K562 (cell line): ENCODE measurements around the gene TRNP1. TPM values are rescaled to one million over a fixed set of nuclear protein-coding genes. Genes with fewer than 3 reads are reported as not detected.

Source experiments
- ATAC-seq: fragments of 200-7000 bp; cut with Tn5 transposase; 3 replicates; pipeline ENCODE4 v1.9.1; 2020; ENCODE audit warnings: moderate library complexity
- BruUV-seq: library from RNA; stranded (reverse); fragments of 400-500 nt; replicated peaks from 2 replicates; lab custom pipeline; 2021; lab: Mats Ljungman, UMichigan
- CTCF ChIA-PET: fragments of 300-600 bp; formaldehyde crosslinking; extraction: SDS; loops from one replicate; lab custom pipeline; 2021; ENCODE audit warnings: low intra/inter-chr PET ratio; lab: Yijun Ruan, JAX
- POLR2A ChIA-PET: fragments of 300-600, 350-650 bp; sonication (Branson Sonifier 250); formaldehyde crosslinking; extraction: SDS; loops from one replicate; lab custom pipeline; 2021; ENCODE audit warnings: antibody characterized with exemption, inconsistent platforms; lab: Yijun Ruan, JAX
- DNase-seq, 4 experiments: peaks; one replicate each; pipeline versions ENCODE4 v3.0.0 to v3.0.0-alpha.2; 2011 to 2018; ENCODE audit warnings: low spot score in 3 of 4, mixed read lengths in 3 of 4; ENCODE audit errors: extremely low read depth in 1 of 4
- FAIRE-seq: peaks from 2 replicates; lab custom pipeline; 2011; peaks lifted over from hg19 to GRCh38; lab: Jason Lieb, UNC
- H2AFZ ChIP-seq: 2 replicates; pipeline ENCODE4 v1.6.0; 2011; ENCODE audit warnings: low read depth, low read length, control low read depth, inconsistent platforms
- H3K27ac ChIP-seq: fragments of 200-600 bp; 3 replicates; pipeline ENCODE4 v1.8.0; 2011; ENCODE audit warnings: low read depth, mild to moderate bottlenecking, control low read depth, inconsistent platforms, low read length, moderate library complexity, mixed read lengths; ENCODE audit errors: extremely low read depth
- H3K27me3 ChIP-seq, 2 experiments: fragments of 300-600 bp in 1 of 2; 2 replicates in 1 of 2; 3 replicates in 1 of 2; pipeline versions ENCODE4 v1.6.0 to v1.8.0; 2011; ENCODE audit warnings: inconsistent platforms in 2 of 2, low read length in 2 of 2, mild to moderate bottlenecking in 1 of 2, mixed read lengths in 1 of 2, moderate library complexity in 1 of 2; ENCODE audit not compliant: control insufficient read depth in 2 of 2, insufficient read depth in 2 of 2
- H3K36me3 ChIP-seq: fragments of 300-600 bp; 3 replicates; pipeline ENCODE4 v1.8.0; 2011; ENCODE audit warnings: mild to moderate bottlenecking, low read length, inconsistent platforms; ENCODE audit not compliant: control insufficient read depth, insufficient read depth
- H3K4me1 ChIP-seq, 2 experiments: fragments of 200-600 bp in 1 of 2; replicated peaks in 1 of 2; 2 replicates in 1 of 2; 3 replicates in 1 of 2; pipeline versions ENCODE4 v1.5.1 to v1.8.0; 2011; ENCODE audit warnings: inconsistent platforms in 2 of 2, low read length in 2 of 2, mild to moderate bottlenecking in 1 of 2, mixed read lengths in 1 of 2, moderate library complexity in 1 of 2; ENCODE audit not compliant: control insufficient read depth in 2 of 2, insufficient read depth in 2 of 2
- H3K4me2 ChIP-seq: 2 replicates; pipeline ENCODE4 v1.6.1; 2011; ENCODE audit warnings: low read length, control low read depth, inconsistent platforms, mixed read lengths; ENCODE audit not compliant: insufficient read depth
- H3K4me3 ChIP-seq: fragments of 200-600 bp; sonication (generic), shearing (Covaris generic); 2 replicates; pipeline ENCODE4 v1.5.1; 2016; ENCODE audit warnings: control low read depth, inconsistent platforms
- H3K79me2 ChIP-seq: fragments of 200-600 bp; 3 replicates; pipeline ENCODE4 v1.8.0; 2011; ENCODE audit warnings: low read length, inconsistent platforms; ENCODE audit not compliant: control insufficient read depth, insufficient read depth
- H3K9ac ChIP-seq, 2 experiments: 2 replicates each; pipeline versions ENCODE4 v1.6.0 to v1.6.1; 2011; ENCODE audit warnings: low read depth in 2 of 2, low read length in 2 of 2, control low read depth in 1 of 2, inconsistent platforms in 1 of 2, mild to moderate bottlenecking in 1 of 2, mixed read lengths in 1 of 2; ENCODE audit not compliant: insufficient read depth in 1 of 2
- H3K9me1 ChIP-seq: one replicate; pipeline ENCODE4 v1.6.0; 2011; ENCODE audit warnings: inconsistent platforms, mild to moderate bottlenecking, low read length, moderate library complexity; ENCODE audit not compliant: control insufficient read depth, insufficient read depth
- H3K9me3 ChIP-seq: replicated peaks from 2 replicates; pipeline ENCODE4 v1.5.1; 2011; ENCODE audit warnings: low read depth, low read length, inconsistent platforms; ENCODE audit not compliant: control insufficient read depth, insufficient read depth
- H4K20me1 ChIP-seq: replicated peaks from 2 replicates; pipeline ENCODE4 v1.6.1; 2011; ENCODE audit warnings: low read length, inconsistent platforms, mixed read lengths; ENCODE audit not compliant: control insufficient read depth, insufficient read depth
- ATF1 ChIP-seq, 2 experiments: fragments of 450-650 bp in 1 of 2; IDR thresholded peaks; 2 replicates each; pipeline ENCODE4 v1.6.1; 2016; ENCODE audit warnings: missing compliant biosample characterization in 1 of 2, missing genetic modification characterization in 1 of 2
- CHD4 ChIP-seq: fragments of 200-600 bp; sonication (generic); IDR thresholded peaks from 3 replicates; pipeline ENCODE4 v1.6.1; 2012; ENCODE audit warnings: low read depth, mild to moderate bottlenecking, mixed read lengths, low read length, inconsistent platforms; ENCODE audit not compliant: insufficient read depth, insufficient replicate concordance, poor library complexity, severe bottlenecking
- CREB1 ChIP-seq, 2 experiments: sonication (generic) in 1 of 2; formaldehyde crosslinking in 1 of 2; IDR thresholded peaks; 2 replicates each; pipeline versions ENCODE4 v1.6.1 to v1.8.0; 2012 to 2022; ENCODE audit warnings: inconsistent platforms in 1 of 2, mild to moderate bottlenecking in 1 of 2, missing genetic modification reagents in 1 of 2, moderate library complexity in 1 of 2
- CSDE1 ChIP-seq, 2 experiments: fragments of 450-650 bp; IDR thresholded peaks; 2 replicates each; pipeline ENCODE4 v1.6.1; 2016; ENCODE audit warnings: mild to moderate bottlenecking in 1 of 2
- CTBP1 ChIP-seq: fragments of 450-650 bp; IDR thresholded peaks from 2 replicates; pipeline ENCODE4 v1.6.1; 2016; ENCODE audit warnings: borderline replicate concordance
- EGR1 ChIP-seq: fragments of 450-650 bp; conservative IDR thresholded peaks from 2 replicates; pipeline ENCODE4 v1.6.1; 2017; ENCODE audit warnings: mild to moderate bottlenecking
- ELF4 ChIP-seq: fragments of 450-650 bp; formaldehyde crosslinking; IDR thresholded peaks from 2 replicates; pipeline ENCODE4 v1.4.0; 2022; ENCODE audit warnings: missing genetic modification characterization
- ESRRA ChIP-seq: fragments of 450-650 bp; IDR thresholded peaks from 2 replicates; pipeline ENCODE4 v1.6.1; 2014; ENCODE audit warnings: low read depth, mild to moderate bottlenecking, moderate library complexity, borderline replicate concordance
- FOXP1 ChIP-seq: sonication (generic); formaldehyde crosslinking; IDR thresholded peaks from 2 replicates; pipeline ENCODE4 v1.8.0; 2022; ENCODE audit warnings: mild to moderate bottlenecking, missing genetic modification reagents
- HLTF ChIP-seq: fragments of 450-650 bp; IDR thresholded peaks from 2 replicates; pipeline ENCODE4 v1.6.1; 2016
- MTA3 ChIP-seq: fragments of 450-650 bp; formaldehyde crosslinking; IDR thresholded peaks from 2 replicates; pipeline ENCODE4 v1.6.1; 2017; ENCODE audit warnings: mild to moderate bottlenecking, borderline replicate concordance
- SMAD1 ChIP-seq: fragments of 150-350 bp; IDR thresholded peaks from 2 replicates; pipeline ENCODE4 v1.6.1; 2014; ENCODE audit warnings: low read length, low read depth; ENCODE audit not compliant: partially characterized antibody
- SMARCA5 ChIP-seq: fragments of 450-650 bp; IDR thresholded peaks from 2 replicates; pipeline ENCODE4 v1.6.1; 2016
- SNRNP70 ChIP-seq: fragments of 200-400 bp; formaldehyde crosslinking; optimal IDR thresholded peaks from 2 replicates; pipeline ENCODE3; 2017; ENCODE audit warnings: low read depth, low read length
- TEAD1 ChIP-seq, 2 experiments: fragments of 450-650 bp in 1 of 2; sonication (generic) in 1 of 2; formaldehyde crosslinking; IDR thresholded peaks; 2 replicates each; pipeline versions ENCODE4 v1.4.0 to v1.8.0; 2020 to 2022; ENCODE audit warnings: mild to moderate bottlenecking in 2 of 2, missing genetic modification reagents in 1 of 2
- TFAP4 ChIP-seq: sonication (generic); formaldehyde crosslinking; IDR thresholded peaks from 2 replicates; pipeline ENCODE4 v1.8.0; 2022; ENCODE audit warnings: missing genetic modification reagents, mild to moderate bottlenecking, moderate library complexity, borderline replicate concordance
- THRB ChIP-seq: fragments of 450-650 bp; formaldehyde crosslinking; conservative IDR thresholded peaks from 2 replicates; pipeline ENCODE4 v1.4.0; 2022; ENCODE audit warnings: mild to moderate bottlenecking, missing genetic modification characterization
- WGBS: fragments of 100-300 bp; shearing (Covaris generic); methylation state at CpG from one replicate; pipeline ENCODE4 v1.1.6; 2016; ENCODE audit warnings: low coverage, mixed read lengths; ENCODE audit not compliant: insufficient coverage; ENCODE audit errors: missing lambda C conversion rate; 5-methylcytosine and 5-hydroxymethylcytosine counted together
- in situ Hi-C: fragments of 300-500 bp; cut with MboI; formaldehyde crosslinking; loops from 4 replicates; pipeline ENCODE4 v1.15.0; 2018; ENCODE audit warnings: inconsistent platforms, mixed read lengths
- intact Hi-C: fragments of 100-400 bp; cut with micrococcal nuclease; formaldehyde crosslinking; loops from 2 replicates; pipeline ENCODE4 v1.14.2; 2022
- polyA plus RNA-seq, 8 experiments: library from polyadenylated mRNA; depleted of rRNA in 4 of 8; stranded (reverse) in 5 of 8; unstranded in 3 of 8; fragments of >200 nt; fragmentation: Nextera tagmentation in 2 of 8; fragmentation: Illumina TruSeq in 1 of 8; extraction: Ambion mirVana in 2 of 8; extraction: Trizol in 1 of 8; gene quantifications; 2 replicates each; pipeline versions ENCODE4 v1.2.1 to v1.2.3, GENCODE V29; 2011 to 2014; ENCODE audit warnings: inconsistent platforms in 1 of 8, missing spikeins in 1 of 8
- total RNA-seq, 7 experiments: library from RNA; depleted of rRNA in 6 of 7; stranded (reverse); fragments of >200 nt in 6 of 7; fragmentation: Illumina TruSeq in 2 of 7; extraction: Trizol in 2 of 7; gene quantifications; 2 replicates each; pipeline versions ENCODE4 v1.2.1 to v1.2.3, GENCODE V29; 2011 to 2021; ENCODE audit warnings: low replicate concordance in 1 of 7

Gene TRNP1
- total and polyA plus RNA-seq, 9 of the 15 experiments (the other 6 are each of a cell fraction or from before 2014, with no cell fraction given), result 0.03 to 1.3 (median 0.95) TPM

- no peaks in the 10 kb centered on the region for H4K20me1 ChIP-seq
- H3K9me3 ChIP-seq, result no peaks in the 10 kb centered on the region
- ChIA-PET CTCF (no interaction called here), POLR2A (interaction anchor here (0.6 to 2.8 kb wide), 12 partner anchors 9 to 1253 kb away, joined by 3 to 17 read pairs (median 3); no protein-coding TSS in a partner anchor)
- H3K9me1 ChIP-seq, result no peaks in the 10 kb centered on the region
- FAIRE-seq (no peak), DNase-seq (peak in 2 of 4 experiments; percentile 59 to 85), ATAC-seq (peak; percentile 75)
- no peaks in the 10 kb centered on the region for H3K27me3 ChIP-seq
- no peak overlapping the region for H3K4me3 ChIP-seq
- H2AFZ ChIP-seq, result peak overlapping the region; percentile 92
- H3K27ac ChIP-seq, result peak overlapping the region; percentile 74
- in situ Hi-C loops, result no loop called here
- intact Hi-C loops, result no loop called here
- no peaks in the 10 kb centered on the region for H3K79me2 ChIP-seq
- H3K4me1 ChIP-seq, result peaks cover 24 to 32% of the 10 kb centered on the region in 2 experiments
- no TSS peak for BruUV-seq
- H3K36me3 ChIP-seq, result no peaks in the 10 kb centered on the region
- H3K9ac ChIP-seq, result peak overlapping the region; percentile 47 to 83; a peak in 3 of 4 replicates
- peak overlapping the region; percentile 73 for H3K4me2 ChIP-seq
- 10% methylated on average over 8 of the region's 8 CpGs for WGBS
- TF ChIP-seq ATF1 (CRISPR knock-in tag; IDR thresholded peaks at IDR 0.05), result no peak
- TF ChIP-seq ATF1 (tag; IDR thresholded peaks at IDR 0.05), result 0 out of 2 replicates have a peak, but pooled peaks have one; percentile 8
- TF ChIP-seq EGR1, result peak; percentile 42; the same call in 1 of the 2 replicates
- 0 out of 2 replicates have a peak, but pooled peaks have one; percentile 2 for TF ChIP-seq THRB (CRISPR knock-in tag)
- TF ChIP-seq ELF4 (CRISPR knock-in tag), result no peak
- TF ChIP-seq TFAP4 (CRISPR knock-in tag), result peak; percentile 44; the same call in 1 of the 2 replicates
- 0 out of 4 replicates have a peak, but pooled peaks of 1 of the 2 experiments have one; percentile 13 for TF ChIP-seq CSDE1 (IDR thresholded peaks at IDR 0.05)
- no peak for TF ChIP-seq CREB1 (IDR thresholded peaks at IDR 0.05)
- TF ChIP-seq CREB1 (CRISPR knock-in tag; IDR thresholded peaks at IDR 0.05), result 0 out of 2 replicates have a peak, but pooled peaks have one; percentile 3
- TF ChIP-seq CHD4, result peak; percentile 9
- TF ChIP-seq ESRRA, result peak; percentile 25; the same call in 1 of the 2 replicates
- peak; percentile 10; the same call in 1 of the 2 replicates for TF ChIP-seq SMARCA5
- TF ChIP-seq SMAD1, result no peak
- TF ChIP-seq MTA3, result 0 out of 2 replicates have a peak, but pooled peaks have one; percentile 41
- no peak for TF ChIP-seq HLTF
- no peak for TF ChIP-seq SNRNP70
- TF ChIP-seq CTBP1, result no peak
- TF ChIP-seq TEAD1 (CRISPR knock-in tag; IDR thresholded peaks at IDR 0.05), result peak in 1 of 2 experiments; percentile 8; a peak in 1 of 4 replicates
- no peak for TF ChIP-seq FOXP1 (CRISPR knock-in tag)
Measured at GRCh38 chr1:27027575-27028250, 34.2 kb downstream of the TRNP1 start.
